GM12878 (cell line): ENCODE data around the gene GNG3. TPM values are rescaled to one million over a fixed set of nuclear protein-coding genes. Genes with fewer than 3 reads are reported as not detected.

ENCODE experiments used
- ATAC-seq: fragments of 200-7000 bp; cut with Tn5 transposase; 3 replicates; pipeline ENCODE4 v1.9.1; 2020; ENCODE audit warnings: mild to moderate bottlenecking, moderate library complexity
- BruUV-seq: library from RNA; stranded (reverse); fragments of 400-500 nt; replicated peaks from 2 replicates; lab custom pipeline; 2021; lab: Mats Ljungman, UMichigan
- CTCF ChIA-PET: fragments of 300-600 bp; sonication (Branson Sonifier 250); formaldehyde crosslinking; extraction: SDS; loops from one replicate; lab custom pipeline; 2021; ENCODE audit warnings: inconsistent platforms; lab: Yijun Ruan, JAX
- POLR2A ChIA-PET: fragments of 350-600 bp; formaldehyde crosslinking; extraction: SDS; loops from one replicate; lab custom pipeline; 2021; ENCODE audit warnings: inconsistent platforms; lab: Charles Lee
- RAD21 ChIA-PET: fragments of 300-600 bp; sonication (Branson Sonifier 250); formaldehyde crosslinking; loops from one replicate; lab custom pipeline; 2023; ENCODE audit warnings: antibody characterized with exemption; ENCODE audit not compliant: unreplicated experiment; lab: Charles Lee
- SMC1A ChIA-PET: fragments of 300-600 bp; sonication (Branson Sonifier 250); formaldehyde crosslinking; loops from one replicate; lab custom pipeline; 2023; ENCODE audit not compliant: unreplicated experiment, uncharacterized antibody; lab: Charles Lee
- DNase-seq: peaks from one replicate; pipeline ENCODE4 v3.0.0-alpha.2; 2011; ENCODE audit warnings: low read depth, low spot score
- FAIRE-seq: peaks from 3 replicates; lab custom pipeline; 2011; peaks lifted over from hg19 to GRCh38; lab: Jason Lieb, UNC
- H2AFZ ChIP-seq: 2 replicates; pipeline ENCODE4 v1.6.0; 2011; ENCODE audit warnings: low read depth, low read length, control low read depth; ENCODE audit not compliant: control insufficient read depth
- H3K27ac ChIP-seq: 2 replicates; pipeline ENCODE4 v1.5.1; 2011; ENCODE audit warnings: control low read depth; ENCODE audit not compliant: control insufficient read depth, insufficient read depth
- H3K27me3 ChIP-seq, 2 experiments: replicated peaks in 1 of 2; 2 replicates each; pipeline versions ENCODE4 v1.6.0 to v1.6.1; 2011; ENCODE audit warnings: low read length in 1 of 2; ENCODE audit not compliant: control insufficient read depth in 2 of 2, insufficient read depth in 2 of 2
- H3K36me3 ChIP-seq, 2 experiments: 2 replicates each; pipeline ENCODE4 v1.5.1; 2011; ENCODE audit warnings: low read length in 1 of 2; ENCODE audit not compliant: control insufficient read depth in 2 of 2, insufficient read depth in 2 of 2
- H3K4me1 ChIP-seq: 2 replicates; pipeline ENCODE4 v1.6.1; 2011; ENCODE audit warnings: mild to moderate bottlenecking, low read length, moderate library complexity, mixed read lengths; ENCODE audit not compliant: control insufficient read depth, insufficient read depth
- H3K4me2 ChIP-seq: 2 replicates; pipeline ENCODE4 v1.6.0; 2011; ENCODE audit warnings: control low read depth; ENCODE audit not compliant: control insufficient read depth, insufficient read depth
- H3K4me3 ChIP-seq: fragments of 200-600 bp; sonication (generic); 2 replicates; pipeline ENCODE4 v1.5.1; 2016
- H3K79me2 ChIP-seq: 2 replicates; pipeline ENCODE4 v1.6.0; 2011; ENCODE audit warnings: low read length; ENCODE audit not compliant: control insufficient read depth, insufficient read depth
- H3K9ac ChIP-seq: 2 replicates; pipeline ENCODE4 v1.8.0; 2011; ENCODE audit warnings: low read length, control low read depth, mixed read lengths; ENCODE audit not compliant: control insufficient read depth, insufficient read depth
- H3K9me3 ChIP-seq: replicated peaks from 3 replicates; pipeline ENCODE4 v1.5.1; 2011; ENCODE audit warnings: mild to moderate bottlenecking, low read length; ENCODE audit not compliant: control insufficient read depth, insufficient read depth
- H4K20me1 ChIP-seq: 2 replicates; pipeline ENCODE4 v1.6.0; 2011; ENCODE audit not compliant: control insufficient read depth, insufficient read depth
- BACH1 ChIP-seq: fragments of 450-650 bp; IDR thresholded peaks from 2 replicates; pipeline ENCODE4 v1.6.1; 2017; ENCODE audit warnings: mild to moderate bottlenecking, borderline replicate concordance
- CUX1 ChIP-seq: IDR thresholded peaks from 2 replicates; pipeline ENCODE4 v1.6.1; 2012; ENCODE audit warnings: improper control_type of control experiment, low read depth, low read length; ENCODE audit not compliant: insufficient replicate concordance
- E2F4 ChIP-seq: IDR thresholded peaks from 2 replicates; pipeline ENCODE4 v1.6.1; 2012; ENCODE audit warnings: low read depth, low read length, improper control_type of control experiment
- FOS ChIP-seq: IDR thresholded peaks from 3 replicates; pipeline ENCODE4 v1.6.1; 2011; ENCODE audit warnings: borderline replicate concordance; ENCODE audit not compliant: insufficient read length; ENCODE audit errors: extremely low read depth
- FOXK2 ChIP-seq: fragments of 450-650 bp; IDR thresholded peaks from 2 replicates; pipeline ENCODE4 v1.6.1; 2017; ENCODE audit warnings: mild to moderate bottlenecking, moderate library complexity
- HSF1 ChIP-seq: fragments of 150-350 bp; IDR thresholded peaks from 2 replicates; pipeline ENCODE4 v1.6.1; 2014; ENCODE audit warnings: mild to moderate bottlenecking, low read depth, low read length
- KDM1A ChIP-seq: fragments of 200-600 bp; sonication (generic); IDR thresholded peaks from 2 replicates; pipeline ENCODE4 v1.6.1; 2016; ENCODE audit warnings: borderline replicate concordance
- MAX ChIP-seq: IDR thresholded peaks from 2 replicates; pipeline ENCODE4 v1.6.1; 2012; ENCODE audit warnings: low read depth, low read length, improper control_type of control experiment
- MTA2 ChIP-seq: fragments of 450-650 bp; IDR thresholded peaks from 2 replicates; pipeline ENCODE4 v1.6.1; 2016; ENCODE audit warnings: low read depth, mild to moderate bottlenecking, moderate library complexity
- MTA3 ChIP-seq: IDR thresholded peaks from 2 replicates; pipeline ENCODE4 v1.6.1; 2012; ENCODE audit warnings: low read length, inconsistent platforms, borderline replicate concordance
- RELA ChIP-seq: fragments of 450-650 bp; IDR thresholded peaks from 2 replicates; pipeline ENCODE4 v1.8.0; 2014; ENCODE audit warnings: borderline replicate concordance; ENCODE audit not compliant: partially characterized antibody
- SPI1 ChIP-seq: IDR thresholded peaks from 2 replicates; pipeline ENCODE4 v1.6.1; 2011; ENCODE audit warnings: low read depth, mild to moderate bottlenecking, low read length, moderate library complexity, borderline replicate concordance; ENCODE audit not compliant: insufficient read depth
- SREBF2 ChIP-seq: IDR thresholded peaks from 2 replicates; pipeline ENCODE4 v1.6.1; 2012; ENCODE audit warnings: mild to moderate bottlenecking, low read length
- TARDBP ChIP-seq: IDR thresholded peaks from 2 replicates; pipeline ENCODE4 v1.6.1; 2016; ENCODE audit warnings: borderline replicate concordance
- WGBS: methylation state at CpG from one replicate; pipeline ENCODE4 v1.1.6; 2016; ENCODE audit warnings: low lambda C conversion rate; ENCODE audit not compliant: insufficient replicate concordance, insufficient coverage; ENCODE audit errors: missing lambda C conversion rate; 5-methylcytosine and 5-hydroxymethylcytosine counted together
- in situ Hi-C: fragments of 300-500 bp; cut with MboI; formaldehyde crosslinking; loops from 9 replicates; pipeline ENCODE4 v1.14.3; 2018; ENCODE audit warnings: mixed read lengths
- intact Hi-C: fragments of 100-400 bp; cut with micrococcal nuclease; formaldehyde crosslinking; loops from one replicate; pipeline ENCODE4 v1.14.2; 2022; ENCODE audit not compliant: unreplicated experiment
- polyA plus RNA-seq, 11 experiments: library from polyadenylated mRNA; depleted of rRNA in 4 of 11; unstranded in 6 of 11; stranded (reverse) in 5 of 11; fragments of >200 nt; fragmentation: Nextera tagmentation in 4 of 11; fragmentation: Illumina TruSeq in 1 of 11; extraction: Ambion mirVana in 4 of 11; extraction: Trizol in 1 of 11; gene quantifications; 1 replicate in 1 of 11; 2 replicates in 10 of 11; pipeline versions ENCODE4 v1.2.1 to v1.2.3, GENCODE V29; 2011 to 2016; ENCODE audit warnings: inconsistent platforms in 2 of 11, missing spikeins in 2 of 11, low read depth in 1 of 11
- total RNA-seq, 4 experiments: library from RNA; depleted of rRNA in 3 of 4; stranded (reverse); fragments of >200 nt in 3 of 4; fragmentation: Illumina TruSeq in 1 of 4; extraction: Trizol in 1 of 4; gene quantifications; 2 replicates each; pipeline versions ENCODE4 v1.2.1 to v1.2.3, GENCODE V29; 2013 to 2021

GNG3 gene
- total and polyA plus RNA-seq, 10 of the 15 experiments (the other 5 are each of a cell fraction or from before 2014, with no cell fraction given), result 0.27 to 0.83 (median 0.57) TPM; not detected in 5

- no TSS peak for BruUV-seq
- H3K4me2 ChIP-seq, result no peak overlapping the region
- H3K27me3 ChIP-seq, result no peaks in the 10 kb centered on the region
- DNase-seq (no peak), FAIRE-seq (no peak), ATAC-seq (no peak)
- no peaks in the 10 kb centered on the region for H3K36me3 ChIP-seq
- POLR2A ChIA-PET, result interaction anchor here (0.5 to 2.4 kb wide), 5 partner anchors 11 to 210 kb away, joined by 3 to 17 read pairs (median 4); partner anchors contain the start of gene TTC9C
- 57% methylated on average over 9 of the region's 9 CpGs for WGBS
- H4K20me1 ChIP-seq, result no peaks in the 10 kb centered on the region
- no peak overlapping the region for H3K4me3 ChIP-seq
- no peak overlapping the region for H3K27ac ChIP-seq
- no peaks in the 10 kb centered on the region for H3K9me3 ChIP-seq
- SMC1A ChIA-PET, result interaction anchor here (1.5 to 2.1 kb wide), 3 partner anchors 10 to 64 kb away, joined by 3 to 5 read pairs (median 4); no protein-coding TSS in a partner anchor
- intact Hi-C loops (no loop called here), in situ Hi-C loops (no loop called here)
- no peak overlapping the region for H3K9ac ChIP-seq
- CTCF ChIA-PET, result interaction anchor here (0.7 to 1.2 kb wide), 2 partner anchors 28 to 215 kb away, joined by 3 to 4 read pairs; no protein-coding TSS in a partner anchor
- H3K4me1 ChIP-seq, result peaks cover 5% of the 10 kb centered on the region
- H3K79me2 ChIP-seq, result peaks cover 15% of the 10 kb centered on the region
- no peak overlapping the region for H2AFZ ChIP-seq
- RAD21 ChIA-PET, result interaction anchor here (0.7 to 0.9 kb wide), 4 partner anchors 12 to 333 kb away, joined by 3 read pairs; partner anchors contain the start of genes HNRNPUL2 and TAF6L
- TF ChIP-seq RELA (no peak), SREBF2 (no peak), HSF1 (no peak), MTA3 (no peak), FOXK2 (no peak), SPI1 (no peak), MAX (no peak), E2F4 (no peak), BACH1 (no peak), FOS (no peak), CUX1 (no peak), KDM1A (no peak), TARDBP (no peak), MTA2 (no peak)
Measured at GRCh38 chr11:62757846-62758788, 50.6 kb downstream of the GNG3 start.
